NB4 (cell line): Measurements from ENCODE around the gene NCOA3.

Experiments
- CTCF ChIP-seq: IDR thresholded peaks from one replicate; pipeline ENCODE4 v1.5.1; 2012; ENCODE audit warnings: low read depth, low read length
- MYC ChIP-seq: IDR thresholded peaks from 2 replicates; pipeline ENCODE4 v1.6.1; 2011; ENCODE audit warnings: low read depth, low read length
- POLR2A ChIP-seq: IDR thresholded peaks from 2 replicates; pipeline ENCODE4 v1.6.1; 2011; ENCODE audit warnings: mild to moderate bottlenecking; ENCODE audit not compliant: insufficient read length; ENCODE audit errors: extremely low read depth

GRCh38 chr20:47572105-47572729 lies 70.5 kb downstream of the NCOA3 start:
- TF ChIP-seq MYC (no peak), CTCF (no peak), POLR2A (no peak)
